GM19395 (cell line): ENCODE data around the gene SOST.

Experiments used
- ATAC-seq: cut with Tn5 transposase; IDR thresholded peaks from one replicate; pipeline ENCODE4 v1.9.1; 2021; ENCODE audit warnings: mild to moderate bottlenecking, moderate library complexity; ENCODE audit not compliant: unreplicated experiment

The SOST gene

GRCh38 chr17:43710101-43710500 lies 48.5 kb downstream of the SOST start:
- no peak for ATAC-seq

GRCh38 chr17:43709210-43709609 lies 49.4 kb downstream of the SOST start:
- ATAC-seq = no peak

GRCh38 chr17:43707184-43707583 lies 51.4 kb downstream of the SOST start:
- ATAC-seq = no peak

GRCh38 chr17:43706235-43706634 lies 52.4 kb downstream of the SOST start:
- ATAC-seq = no peak
